Adrenal gland (tissue), 5 donors: ENCODE measurements around the gene CDC37L1.

Experiments
- POLR2A ChIP-seq, 2 donors: fragments of 450-650 bp; IDR thresholded peaks; one replicate each; pipeline ENCODE4 v1.6.1; 2017; ENCODE audit warnings: antibody characterized with exemption in 2 of 2, mild to moderate bottlenecking in 2 of 2, moderate library complexity in 1 of 2
- TF ChIP-seq, protein P1 (sequence below), 6 experiments: fragments of 450-650 bp in 4 of 6; fragments of 200-600 bp in 2 of 6; sonication (generic) in 1 of 6; IDR thresholded peaks; 1 replicate in 5 of 6; 2 replicates in 1 of 6; pipeline versions ENCODE4 v1.5.1 to v1.8.0; 2016 to 2021; ENCODE audit warnings: antibody characterized with exemption in 6 of 6, mild to moderate bottlenecking in 2 of 6, moderate library complexity in 1 of 6
- donor health status: DM: no; HTN: no; CAD: no.

DNA sequence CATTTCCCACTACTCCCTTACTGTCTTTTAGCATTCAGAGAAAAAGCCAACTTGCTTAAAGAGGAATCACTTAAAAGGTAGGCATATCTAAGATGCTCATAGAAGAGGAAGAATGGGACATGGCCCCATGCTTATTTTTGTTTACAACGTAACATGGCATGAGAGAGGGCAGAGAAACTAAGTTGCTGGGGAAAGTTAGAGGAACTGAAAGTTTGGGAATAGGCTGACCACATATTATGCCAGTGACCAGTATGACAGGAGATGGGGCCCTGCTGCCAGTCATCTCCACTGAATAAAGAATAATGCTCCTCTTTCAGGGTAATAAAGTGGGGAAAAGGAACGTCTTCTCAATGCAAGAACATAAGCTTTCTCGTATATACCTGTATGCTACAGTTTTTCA is 15.4 kb upstream of the CDC37L1 start:
- TF ChIP-seq, protein P1, sequence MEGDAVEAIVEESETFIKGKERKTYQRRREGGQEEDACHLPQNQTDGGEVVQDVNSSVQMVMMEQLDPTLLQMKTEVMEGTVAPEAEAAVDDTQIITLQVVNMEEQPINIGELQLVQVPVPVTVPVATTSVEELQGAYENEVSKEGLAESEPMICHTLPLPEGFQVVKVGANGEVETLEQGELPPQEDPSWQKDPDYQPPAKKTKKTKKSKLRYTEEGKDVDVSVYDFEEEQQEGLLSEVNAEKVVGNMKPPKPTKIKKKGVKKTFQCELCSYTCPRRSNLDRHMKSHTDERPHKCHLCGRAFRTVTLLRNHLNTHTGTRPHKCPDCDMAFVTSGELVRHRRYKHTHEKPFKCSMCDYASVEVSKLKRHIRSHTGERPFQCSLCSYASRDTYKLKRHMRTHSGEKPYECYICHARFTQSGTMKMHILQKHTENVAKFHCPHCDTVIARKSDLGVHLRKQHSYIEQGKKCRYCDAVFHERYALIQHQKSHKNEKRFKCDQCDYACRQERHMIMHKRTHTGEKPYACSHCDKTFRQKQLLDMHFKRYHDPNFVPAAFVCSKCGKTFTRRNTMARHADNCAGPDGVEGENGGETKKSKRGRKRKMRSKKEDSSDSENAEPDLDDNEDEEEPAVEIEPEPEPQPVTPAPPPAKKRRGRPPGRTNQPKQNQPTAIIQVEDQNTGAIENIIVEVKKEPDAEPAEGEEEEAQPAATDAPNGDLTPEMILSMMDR (IDR thresholded peaks at IDR 0.05) = no peak
- no peak for TF ChIP-seq POLR2A (IDR thresholded peaks at IDR 0.05)
